Skeletal muscle cell (primary cell): ENCODE measurements around the gene UBAP1L.
"Not testable (repeated sequence)": the region's sequence is repeated elsewhere in the genome, so short reads cannot be mapped to it uniquely, and the experiment has no call there.

Experiments used
- DNase-seq: peaks from one replicate; pipeline ENCODE4 v3.0.0-alpha.2; 2010; ENCODE audit warnings: low read depth
- H3K4me3 ChIP-seq: 2 replicates; pipeline ENCODE4 v1.5.1; 2011; ENCODE audit warnings: low read depth, mild to moderate bottlenecking, control low read depth, low read length, moderate library complexity

UBAP1L gene

DNA sequence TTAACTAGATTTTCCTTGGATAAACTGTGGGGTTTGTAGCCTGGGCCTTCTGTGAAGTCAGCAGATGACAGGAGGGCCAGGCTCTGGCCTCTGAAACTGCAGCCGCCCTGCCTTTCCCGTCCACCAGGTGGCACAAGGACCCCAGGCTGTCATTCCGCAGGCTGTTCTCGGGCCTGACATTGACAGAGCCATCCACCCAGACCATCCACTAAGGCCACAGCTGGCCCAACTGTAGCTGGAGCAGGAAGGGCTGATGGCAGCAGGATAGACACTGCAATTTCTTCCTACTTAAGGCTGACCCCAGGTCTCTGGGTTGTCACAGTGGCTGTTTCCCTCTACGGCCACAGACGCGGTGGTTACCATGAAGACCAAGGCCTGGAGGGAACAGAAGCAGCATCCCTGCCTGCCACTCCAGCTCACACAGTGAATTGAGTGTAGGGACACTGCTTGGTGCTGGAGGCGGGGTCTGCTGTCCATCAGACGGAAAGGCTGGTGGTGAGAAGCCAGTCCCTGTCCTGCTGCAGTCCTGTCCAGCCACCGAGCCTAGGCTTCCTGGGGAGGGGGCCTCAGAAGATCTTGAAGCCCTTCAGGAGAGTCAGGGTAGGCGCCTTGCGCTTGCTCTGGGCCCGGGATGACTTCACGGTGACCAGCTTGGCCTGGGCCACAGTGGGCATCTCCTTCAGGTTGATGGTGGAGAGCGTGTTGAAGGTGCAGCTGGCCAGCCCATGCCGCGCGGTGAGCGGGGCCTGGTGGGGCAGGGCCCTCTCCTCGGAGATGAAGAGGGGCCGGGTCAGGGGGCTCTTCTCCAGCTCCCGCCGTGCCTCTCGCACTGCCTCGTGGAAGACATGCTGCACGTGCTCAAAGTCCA lies 60.4 kb downstream of the UBAP1L start:
- H3K4me3 ChIP-seq, result no peak overlapping the region
- no peak for DNase-seq

DNA sequence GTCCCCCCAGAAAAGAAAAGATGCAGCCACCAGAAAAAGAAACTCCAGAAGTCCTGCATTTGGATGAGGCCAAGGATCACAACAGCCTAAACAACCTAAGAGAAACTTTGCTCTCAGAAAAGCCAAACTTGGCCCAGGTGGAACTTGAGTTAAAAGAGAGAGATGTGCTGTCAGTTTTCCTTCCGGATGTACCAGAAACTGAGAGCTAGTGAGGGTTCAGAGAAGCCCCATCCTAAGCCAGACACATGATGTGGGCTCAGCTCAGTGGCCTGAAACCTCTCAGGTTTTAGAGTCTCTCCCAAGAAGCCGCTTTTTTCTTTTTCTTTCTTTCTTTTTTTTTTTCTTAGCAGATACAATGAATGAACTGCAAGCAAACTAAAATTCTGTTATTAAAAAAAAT lies 62.0 kb downstream of the UBAP1L start:
- DNase-seq, result no peak
- no peak overlapping the region for H3K4me3 ChIP-seq

DNA sequence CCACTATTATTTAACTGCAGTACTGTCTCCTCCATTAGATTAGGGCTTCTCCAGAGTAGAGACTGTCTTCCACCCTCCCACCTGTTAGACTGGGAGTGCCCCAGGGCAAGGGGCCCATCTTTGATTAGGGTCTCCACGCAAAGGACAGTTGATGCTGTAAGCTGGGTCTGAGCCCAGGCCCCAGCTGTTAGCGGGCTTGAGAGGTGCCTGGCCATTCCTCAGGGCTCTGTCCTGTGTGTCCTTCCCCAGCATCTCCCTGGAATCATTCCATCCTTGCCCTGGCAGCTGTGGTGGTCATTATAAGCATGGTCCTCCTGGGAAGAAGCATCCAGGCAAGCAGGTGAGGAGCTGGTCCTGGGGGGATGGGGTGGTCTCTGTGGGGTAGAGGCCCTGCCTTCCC lies 63.7 kb downstream of the UBAP1L start:
- no peak for DNase-seq
- H3K4me3 ChIP-seq, result no peak overlapping the region

DNA sequence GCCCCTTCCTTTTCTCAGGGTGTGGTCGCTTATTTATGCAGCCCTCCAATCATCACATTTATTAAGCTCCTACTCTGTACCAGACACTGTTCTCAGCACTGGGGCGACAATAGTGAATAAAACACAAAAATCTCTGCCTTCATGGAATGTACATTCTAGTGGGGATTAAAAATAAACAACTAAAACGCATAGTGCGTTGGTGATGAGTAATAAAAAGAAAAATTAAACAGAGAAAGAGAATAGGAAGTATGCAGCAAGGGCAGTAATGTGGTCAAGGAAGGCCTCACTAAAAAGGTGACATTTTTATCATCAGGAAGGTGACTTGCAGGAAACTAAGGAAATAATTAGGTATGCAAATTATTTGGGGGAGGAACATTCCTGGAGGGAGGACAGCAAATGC lies 64.7 kb downstream of the UBAP1L start:
- H3K4me3 ChIP-seq, result no peak overlapping the region
- no peak for DNase-seq

DNA sequence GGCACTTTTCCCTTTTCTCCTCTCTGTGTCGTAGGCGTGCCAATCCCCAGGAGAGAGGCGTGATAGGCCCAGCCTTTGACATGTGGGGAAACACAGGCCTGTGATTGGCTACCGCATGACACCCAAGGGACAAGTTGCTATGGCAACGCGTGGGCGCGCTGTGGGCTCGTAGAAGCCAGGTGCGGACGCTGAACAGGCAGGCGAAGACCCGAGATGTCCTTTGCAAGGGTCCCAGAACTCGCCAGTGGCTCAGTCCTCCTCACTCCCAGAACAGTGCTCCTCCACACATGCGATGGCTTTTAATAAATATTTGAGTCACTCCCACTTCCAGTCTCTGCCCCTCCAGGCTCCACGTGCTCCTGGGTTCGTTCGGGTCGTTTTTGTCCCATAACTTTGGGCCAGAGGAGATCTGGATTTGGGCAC lies 65.6 kb downstream of the UBAP1L start:
- peak overlapping the region; percentile 41 for H3K4me3 ChIP-seq
- DNase-seq, result peak; percentile 78

DNA sequence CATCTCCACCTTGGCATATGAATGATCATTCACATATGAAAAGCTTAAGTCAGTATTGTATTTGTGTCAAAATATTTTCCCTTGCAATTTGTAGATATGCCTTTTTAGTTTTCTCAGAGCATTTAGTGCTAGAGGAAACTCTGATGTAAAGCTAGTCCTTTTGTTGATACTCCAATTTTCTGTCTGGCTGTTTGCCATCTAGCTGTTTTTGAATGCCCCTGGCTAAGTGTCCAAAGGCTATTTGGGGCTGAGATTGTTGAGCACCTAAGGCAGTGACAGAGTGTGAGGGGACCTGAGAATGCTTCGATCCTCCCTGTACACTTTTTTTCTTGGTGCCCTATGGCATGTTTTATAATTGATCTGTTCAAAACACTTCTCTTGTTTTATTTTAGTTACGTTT lies 66.8 kb downstream of the UBAP1L start:
- no peak overlapping the region for H3K4me3 ChIP-seq
- no peak for DNase-seq

DNA sequence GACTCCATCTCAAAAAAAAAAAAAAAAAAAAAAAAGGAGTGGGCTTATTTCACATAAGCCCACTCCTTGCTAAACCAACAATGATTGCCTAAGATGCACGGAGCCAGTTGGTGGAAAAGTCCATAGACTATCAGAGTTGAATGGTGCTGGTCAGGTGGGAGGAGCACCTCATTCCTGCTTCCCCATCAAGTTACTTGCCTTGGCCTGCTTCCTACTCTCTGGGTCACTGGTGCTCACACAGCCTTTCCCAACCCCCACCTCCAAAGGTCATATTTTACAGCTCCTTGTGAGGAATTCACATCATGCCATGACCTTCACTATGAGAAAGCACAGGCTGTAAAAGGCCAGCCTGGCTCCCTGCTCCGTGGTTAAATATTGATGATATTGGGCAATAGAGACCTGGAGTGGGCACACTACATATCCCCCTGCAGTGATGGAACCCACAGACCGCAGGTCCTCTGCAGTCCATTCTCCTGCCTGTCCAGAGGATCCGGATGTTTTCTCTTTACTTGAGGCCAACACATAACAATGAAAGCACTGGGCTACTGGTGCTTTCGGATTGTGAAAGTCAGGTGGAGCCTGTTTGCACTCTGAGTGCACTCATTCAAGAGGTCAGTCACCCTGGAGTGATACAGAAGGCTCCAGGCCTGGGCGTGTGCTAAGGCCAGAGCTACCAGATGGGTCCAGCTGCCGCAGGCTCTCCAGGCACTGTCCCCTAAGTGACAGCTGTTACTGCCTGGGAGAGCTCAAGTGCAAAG lies 70.1 kb downstream of the UBAP1L start, which contains the start of gene SLC51B:
Gene SLC51B, plus strand, starts transcription at position 664 of the 758 bp plus-strand sequence. CDS start 4,618 bp downstream, outside the sequence.
- H3K4me3 ChIP-seq, result no peak within 1 kb of the TSS
- no peak for DNase-seq

DNA sequence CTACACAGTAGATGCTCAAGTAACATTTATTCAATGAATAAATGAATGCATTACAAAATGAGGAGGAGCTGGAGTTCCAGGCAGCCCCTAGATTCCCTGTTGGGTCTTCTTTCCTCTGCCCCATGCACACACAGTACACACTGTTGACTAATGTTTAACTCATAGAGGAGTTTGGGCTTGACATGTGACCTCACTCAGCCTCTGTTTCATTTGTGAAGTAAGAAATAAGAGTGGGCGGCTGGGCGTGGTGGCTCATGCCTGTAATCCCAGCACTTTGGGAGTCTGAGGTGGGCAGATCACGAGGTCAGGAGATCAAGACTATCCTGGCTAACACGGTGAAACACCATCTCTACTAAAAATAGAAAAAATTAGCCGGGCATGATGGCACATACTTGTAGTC lies 70.8 kb downstream of the UBAP1L start:
- peak; percentile 67 for DNase-seq
- H3K4me3 ChIP-seq, result not testable (repeated sequence)

DNA sequence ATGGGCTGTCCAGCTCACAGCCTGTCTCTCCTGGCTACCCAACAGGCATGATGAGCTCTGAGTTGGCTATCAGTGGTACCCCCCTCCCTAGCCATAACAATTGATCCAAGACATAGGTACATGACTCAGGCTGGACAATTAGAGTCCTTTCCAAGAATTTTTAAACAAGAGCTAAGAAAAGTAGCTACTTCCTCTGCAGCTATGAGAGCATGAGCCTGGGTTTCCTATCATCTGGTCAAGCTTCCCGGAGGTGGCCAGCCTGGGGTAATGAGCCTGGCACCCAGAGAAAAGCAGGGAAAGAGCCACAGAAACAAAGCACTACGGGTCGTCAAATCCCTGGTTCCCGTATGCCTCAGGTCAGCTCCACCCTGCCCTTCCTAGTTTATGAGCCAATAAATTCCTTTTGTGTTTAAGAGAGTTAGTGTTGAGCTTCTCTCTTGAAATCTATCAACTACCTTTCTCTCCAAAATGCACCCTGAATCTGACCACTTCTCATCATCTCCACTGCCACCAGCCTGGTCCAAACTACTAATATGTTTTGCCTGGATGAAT lies 72.1 kb downstream of the UBAP1L start:
- no peak overlapping the region for H3K4me3 ChIP-seq
- no peak for DNase-seq
